Liver (tissue), 9 donors: ENCODE results near the gene XAF1. TPM values are rescaled to one million over a fixed set of nuclear protein-coding genes. Genes with fewer than 3 reads are reported as not detected.

ENCODE experiments used
- DNase-seq: peaks from one replicate; pipeline ENCODE4 v3.0.0-alpha.2; 2017; ENCODE audit warnings: low spot score
- H3K27ac ChIP-seq, 2 donors: one replicate each; pipeline ENCODE4 v1.7.0; 2013; ENCODE audit warnings: inconsistent platforms in 2 of 2, low read length in 2 of 2, control low read depth in 1 of 2, low read depth in 1 of 2, mild to moderate bottlenecking in 1 of 2
- H3K27me3 ChIP-seq, 4 donors: one replicate each; pipeline versions ENCODE4 v1.6.1 to v1.7.0; 2013; ENCODE audit warnings: low read length in 3 of 4, inconsistent platforms in 1 of 4, mild to moderate bottlenecking in 1 of 4, moderate library complexity in 1 of 4; ENCODE audit not compliant: control insufficient read depth in 4 of 4, insufficient read depth in 4 of 4
- H3K36me3 ChIP-seq, 4 donors: one replicate each; pipeline versions ENCODE4 v1.6.1 to v1.7.0; 2013; ENCODE audit warnings: low read length in 3 of 4, mild to moderate bottlenecking in 3 of 4, low read depth in 1 of 4, moderate library complexity in 1 of 4; ENCODE audit not compliant: control insufficient read depth in 4 of 4, insufficient read depth in 3 of 4
- H3K4me1 ChIP-seq, 4 donors: one replicate each; pipeline versions ENCODE4 v1.6.1 to v1.7.0; 2013; ENCODE audit warnings: low read length in 3 of 4, mild to moderate bottlenecking in 3 of 4, moderate library complexity in 1 of 4; ENCODE audit not compliant: control insufficient read depth in 4 of 4, insufficient read depth in 4 of 4
- H3K4me3 ChIP-seq, 3 donors: one replicate each; pipeline versions ENCODE4 v1.6.1 to v1.7.0; 2013; ENCODE audit warnings: low read length in 3 of 3, control low read depth in 1 of 3, low read depth in 1 of 3, mild to moderate bottlenecking in 1 of 3
- H3K9ac ChIP-seq, 2 donors: one replicate each; pipeline ENCODE4 v1.7.0; 2013; ENCODE audit warnings: low read length in 2 of 2, mild to moderate bottlenecking in 2 of 2, moderate library complexity in 2 of 2, control low read depth in 1 of 2, low read depth in 1 of 2
- H3K9me3 ChIP-seq, 4 donors: one replicate each; pipeline versions ENCODE4 v1.6.1 to v1.7.0; 2013; ENCODE audit warnings: low read length in 3 of 4; ENCODE audit not compliant: control insufficient read depth in 4 of 4
- EGR1 ChIP-seq, 2 donors: IDR thresholded peaks; 2 replicates each; pipeline ENCODE4 v1.6.1; 2016 to 2018; ENCODE audit warnings: antibody characterized with exemption in 2 of 2, low read depth in 2 of 2
- FOXA1 ChIP-seq: IDR thresholded peaks from 2 replicates; pipeline ENCODE4 v1.6.1; 2016; ENCODE audit warnings: antibody characterized with exemption
- FOXA2 ChIP-seq: IDR thresholded peaks from 2 replicates; pipeline ENCODE4 v1.6.1; 2016; ENCODE audit warnings: antibody characterized with exemption
- GABPA ChIP-seq, 2 donors: IDR thresholded peaks in 1 of 2; conservative IDR thresholded peaks in 1 of 2; 2 replicates each; pipeline ENCODE4 v1.6.1; 2016; ENCODE audit warnings: antibody characterized with exemption in 2 of 2, mild to moderate bottlenecking in 1 of 2, moderate library complexity in 1 of 2
- HNF4A ChIP-seq, 2 donors: conservative IDR thresholded peaks; 2 replicates each; pipeline ENCODE4 v1.6.1; 2016; ENCODE audit warnings: antibody characterized with exemption in 2 of 2, mild to moderate bottlenecking in 2 of 2
- HNF4G ChIP-seq: IDR thresholded peaks from 2 replicates; pipeline ENCODE4 v1.6.1; 2016; ENCODE audit warnings: antibody characterized with exemption
- JUND ChIP-seq, 2 donors: IDR thresholded peaks; 2 replicates each; pipeline ENCODE4 v1.6.1; 2016; ENCODE audit warnings: antibody characterized with exemption in 2 of 2
- MAX ChIP-seq: IDR thresholded peaks from 2 replicates; pipeline ENCODE4 v1.6.1; 2016; ENCODE audit warnings: antibody characterized with exemption
- NR2F2 ChIP-seq: IDR thresholded peaks from 2 replicates; pipeline ENCODE4 v1.6.1; 2016; ENCODE audit warnings: antibody characterized with exemption
- RAD21 ChIP-seq, 2 donors: IDR thresholded peaks; 2 replicates each; pipeline ENCODE4 v1.6.1; 2016; ENCODE audit warnings: antibody characterized with exemption in 2 of 2, mild to moderate bottlenecking in 2 of 2
- REST ChIP-seq: IDR thresholded peaks from 2 replicates; pipeline ENCODE4 v1.6.1; 2016; ENCODE audit warnings: antibody characterized with exemption, mild to moderate bottlenecking
- RXRA ChIP-seq, 2 donors: IDR thresholded peaks; 2 replicates each; pipeline ENCODE4 v1.6.1; 2017 to 2018; ENCODE audit warnings: antibody characterized with exemption in 2 of 2, mild to moderate bottlenecking in 1 of 2
- SP1 ChIP-seq: IDR thresholded peaks from 2 replicates; pipeline ENCODE4 v1.6.1; 2018; ENCODE audit warnings: antibody characterized with exemption, mild to moderate bottlenecking
- TAF1 ChIP-seq: conservative IDR thresholded peaks from 2 replicates; pipeline ENCODE4 v1.6.1; 2016; ENCODE audit warnings: antibody characterized with exemption, mild to moderate bottlenecking
- YY1 ChIP-seq: IDR thresholded peaks from 2 replicates; pipeline ENCODE4 v1.6.1; 2016; ENCODE audit warnings: antibody characterized with exemption, mild to moderate bottlenecking
- WGBS: extraction: QIAGEN DNeasy Blood & Tissue Kit; methylation state at CpG from one replicate; pipeline ENCODE4 v1.1.7; 2013; 5-methylcytosine and 5-hydroxymethylcytosine counted together
- polyA plus RNA-seq, 2 donors: library from polyadenylated mRNA; stranded (reverse) in 1 of 2; unstranded in 1 of 2; fragments of 200-250 nt in 1 of 2; fragments of >200 nt in 1 of 2; fragmentation: Nextera tagmentation in 1 of 2; extraction: Ambion mirVana in 1 of 2; gene quantifications; one replicate each; pipeline versions ENCODE4 v1.2.1 to v1.2.3, GENCODE V29; 2013 to 2015
- total RNA-seq, 2 donors: library from RNA; depleted of rRNA; stranded (reverse); fragments of >200 nt; gene quantifications; one replicate each; pipeline ENCODE4 v1.2.3, GENCODE V29; 2014
- TF ChIP-seq, protein P1 (sequence below): IDR thresholded peaks from 2 replicates; pipeline ENCODE4 v1.6.1; 2016; ENCODE audit warnings: antibody characterized with exemption
- TF ChIP-seq, protein P2 (sequence below): fragments of 150-350 bp; IDR thresholded peaks from 2 replicates; pipeline ENCODE4 v1.5.1; 2017; ENCODE audit warnings: improper control_type of control experiment, low read depth, low read length; ENCODE audit not compliant: missing input control
- TF ChIP-seq, protein P3 (sequence below): IDR thresholded peaks from 2 replicates; pipeline ENCODE4 v1.6.1; 2016; ENCODE audit warnings: antibody characterized with exemption
- donor health status: healthy.
- donor health status: healthy.
- donor health status: healthy.
- donor health status: healthy.
- donor health status: healthy.

The XAF1 gene
- total and polyA plus RNA-seq, 4 donors, result 6.7 to 33.9 (median 19.2) TPM

DNA sequence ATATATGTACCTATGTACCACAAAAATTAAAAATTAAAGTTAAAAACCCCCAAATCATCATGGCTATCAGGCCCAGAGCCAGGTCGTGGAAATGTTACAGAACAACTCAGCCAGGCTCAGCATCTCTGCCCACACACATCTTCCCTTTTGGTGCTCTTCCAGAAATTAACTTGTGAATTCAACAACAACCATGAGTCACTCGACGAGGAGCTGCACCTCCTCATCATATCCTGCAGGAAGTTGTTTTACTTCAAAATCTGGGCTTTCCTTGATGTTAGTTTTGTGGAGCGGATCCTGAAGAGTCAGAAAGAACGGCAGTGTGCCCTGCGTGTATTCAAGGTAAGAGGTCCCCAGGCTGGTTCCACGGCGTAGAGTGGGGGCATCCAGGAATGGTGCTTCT lies 30.8 kb downstream of the XAF1 start:
- H3K36me3 ChIP-seq, result no peaks in the 10 kb centered on the region
- H3K9ac ChIP-seq, result no peak overlapping the region
- WGBS, result 80% methylated on average over 8 of the region's 8 CpGs
- TF ChIP-seq NR2F2 (no peak), MAX (no peak), YY1 (no peak), SP1 (no peak), HNF4G (no peak), GABPA (IDR thresholded peaks at IDR 0.05 in 1 of 2, conservative IDR thresholded peaks at IDR 0.05 in 1 of 2) (no peak)
- no peak for DNase-seq
- no peak overlapping the region for H3K4me3 ChIP-seq
- no peak overlapping the region for H3K27ac ChIP-seq
- H3K9me3 ChIP-seq, result peaks cover 0 to 8% (median 0%) of the 10 kb centered on the region in 4 donors
- H3K4me1 ChIP-seq, result no peaks in the 10 kb centered on the region
- H3K27me3 ChIP-seq, result no peaks in the 10 kb centered on the region

DNA sequence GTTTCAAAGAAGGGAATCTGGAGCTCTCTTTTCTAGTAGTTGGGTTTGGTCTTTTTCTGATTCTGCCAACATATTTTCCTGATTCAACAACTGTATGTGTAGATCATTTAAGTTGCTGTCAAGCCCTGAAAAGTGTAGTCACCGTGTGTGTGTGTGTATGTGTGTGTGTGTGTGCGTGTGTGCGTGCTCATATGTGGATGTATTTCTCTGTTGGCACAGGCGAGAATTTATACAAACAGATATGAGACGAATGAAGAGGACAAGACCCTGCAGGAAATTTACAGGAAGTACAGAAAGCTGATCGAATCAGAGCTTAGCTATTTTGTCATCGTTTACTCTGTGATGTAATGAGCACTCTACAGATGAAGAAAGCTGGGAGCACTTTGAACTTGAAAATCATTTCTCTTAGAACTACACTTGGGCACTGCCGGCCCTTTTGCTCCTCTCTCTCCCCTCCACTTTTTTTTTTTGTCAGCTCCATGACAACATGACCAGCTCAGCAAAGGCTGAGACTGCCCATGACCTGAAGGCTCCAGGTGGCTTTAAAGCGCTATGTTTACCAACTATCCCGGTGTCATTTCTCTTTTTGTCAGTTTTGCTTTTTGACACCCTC lies 31.3 kb downstream of the XAF1 start:
- H3K27me3 ChIP-seq, result no peaks in the 10 kb centered on the region
- H3K4me3 ChIP-seq, result no peak overlapping the region
- TF ChIP-seq FOXA1 (no peak), HNF4G (no peak), RXRA (IDR thresholded peaks at IDR 0.05) (no peak), TAF1 (no peak), NR2F2 (no peak), FOXA2 (no peak), JUND (IDR thresholded peaks at IDR 0.05) (no peak), HNF4A (conservative IDR thresholded peaks at IDR 0.05) (no peak), MAX (no peak), EGR1 (IDR thresholded peaks at IDR 0.05; ENCODE audit: low read depth in 2 of 2) (no peak), SP1 (no peak), REST (no peak), RAD21 (IDR thresholded peaks at IDR 0.05) (no peak), GABPA (IDR thresholded peaks at IDR 0.05 in 1 of 2, conservative IDR thresholded peaks at IDR 0.05 in 1 of 2) (no peak), YY1 (no peak)
- TF ChIP-seq, protein P1, sequence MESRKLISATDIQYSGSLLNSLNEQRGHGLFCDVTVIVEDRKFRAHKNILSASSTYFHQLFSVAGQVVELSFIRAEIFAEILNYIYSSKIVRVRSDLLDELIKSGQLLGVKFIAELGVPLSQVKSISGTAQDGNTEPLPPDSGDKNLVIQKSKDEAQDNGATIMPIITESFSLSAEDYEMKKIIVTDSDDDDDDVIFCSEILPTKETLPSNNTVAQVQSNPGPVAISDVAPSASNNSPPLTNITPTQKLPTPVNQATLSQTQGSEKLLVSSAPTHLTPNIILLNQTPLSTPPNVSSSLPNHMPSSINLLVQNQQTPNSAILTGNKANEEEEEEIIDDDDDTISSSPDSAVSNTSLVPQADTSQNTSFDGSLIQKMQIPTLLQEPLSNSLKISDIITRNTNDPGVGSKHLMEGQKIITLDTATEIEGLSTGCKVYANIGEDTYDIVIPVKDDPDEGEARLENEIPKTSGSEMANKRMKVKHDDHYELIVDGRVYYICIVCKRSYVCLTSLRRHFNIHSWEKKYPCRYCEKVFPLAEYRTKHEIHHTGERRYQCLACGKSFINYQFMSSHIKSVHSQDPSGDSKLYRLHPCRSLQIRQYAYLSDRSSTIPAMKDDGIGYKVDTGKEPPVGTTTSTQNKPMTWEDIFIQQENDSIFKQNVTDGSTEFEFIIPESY, result no peak
- TF ChIP-seq, protein P2, sequence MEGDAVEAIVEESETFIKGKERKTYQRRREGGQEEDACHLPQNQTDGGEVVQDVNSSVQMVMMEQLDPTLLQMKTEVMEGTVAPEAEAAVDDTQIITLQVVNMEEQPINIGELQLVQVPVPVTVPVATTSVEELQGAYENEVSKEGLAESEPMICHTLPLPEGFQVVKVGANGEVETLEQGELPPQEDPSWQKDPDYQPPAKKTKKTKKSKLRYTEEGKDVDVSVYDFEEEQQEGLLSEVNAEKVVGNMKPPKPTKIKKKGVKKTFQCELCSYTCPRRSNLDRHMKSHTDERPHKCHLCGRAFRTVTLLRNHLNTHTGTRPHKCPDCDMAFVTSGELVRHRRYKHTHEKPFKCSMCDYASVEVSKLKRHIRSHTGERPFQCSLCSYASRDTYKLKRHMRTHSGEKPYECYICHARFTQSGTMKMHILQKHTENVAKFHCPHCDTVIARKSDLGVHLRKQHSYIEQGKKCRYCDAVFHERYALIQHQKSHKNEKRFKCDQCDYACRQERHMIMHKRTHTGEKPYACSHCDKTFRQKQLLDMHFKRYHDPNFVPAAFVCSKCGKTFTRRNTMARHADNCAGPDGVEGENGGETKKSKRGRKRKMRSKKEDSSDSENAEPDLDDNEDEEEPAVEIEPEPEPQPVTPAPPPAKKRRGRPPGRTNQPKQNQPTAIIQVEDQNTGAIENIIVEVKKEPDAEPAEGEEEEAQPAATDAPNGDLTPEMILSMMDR, result no peak
- TF ChIP-seq, protein P3, sequence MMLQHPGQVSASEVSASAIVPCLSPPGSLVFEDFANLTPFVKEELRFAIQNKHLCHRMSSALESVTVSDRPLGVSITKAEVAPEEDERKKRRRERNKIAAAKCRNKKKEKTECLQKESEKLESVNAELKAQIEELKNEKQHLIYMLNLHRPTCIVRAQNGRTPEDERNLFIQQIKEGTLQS, result no peak
- H3K27ac ChIP-seq, result no peak overlapping the region
- peaks cover 0 to 8% (median 0%) of the 10 kb centered on the region in 4 donors for H3K9me3 ChIP-seq
- WGBS, result 47% methylated on average over 10 of the region's 10 CpGs
- H3K9ac ChIP-seq, result no peak overlapping the region
- H3K4me1 ChIP-seq, result no peaks in the 10 kb centered on the region
- DNase-seq, result no peak
- H3K36me3 ChIP-seq, result no peaks in the 10 kb centered on the region
